Measurements from ENCODE around the gene DIS3L2. TPM values are rescaled to one million over a fixed set of nuclear protein-coding genes. Genes with fewer than 3 reads are reported as not detected.

The DIS3L2 gene
- total and polyA plus RNA-seq, 10 donors: 9.1 to 59.8 (median 35.4) TPM

DNA sequence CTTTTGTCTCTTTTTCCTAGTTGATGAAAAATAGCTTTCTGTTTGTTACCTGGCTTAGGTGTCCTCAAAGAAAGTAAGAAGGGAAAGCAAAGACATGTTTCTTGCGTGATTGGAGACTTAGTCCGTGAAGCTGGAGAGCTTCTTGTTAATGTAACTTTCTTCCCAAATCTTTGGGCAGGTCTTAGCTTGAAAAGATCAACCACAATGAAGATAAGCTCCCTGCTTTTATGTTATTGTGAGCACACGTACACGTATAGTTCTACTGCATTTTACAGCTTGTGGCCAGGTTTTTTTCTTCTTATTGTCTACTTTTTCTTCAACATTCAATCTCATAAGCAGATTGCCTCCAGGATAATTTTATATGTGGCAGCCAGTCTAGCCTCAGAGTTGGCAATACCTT, 99.8 kb downstream of the DIS3L2 start:
- H3K4me1 ChIP-seq: no peaks in the 10 kb centered on the region
- no peaks in the 10 kb centered on the region for H3K36me3 ChIP-seq
- H3K27ac ChIP-seq: no peak overlapping the region
- TF ChIP-seq POLR2AphosphoS5 (IDR thresholded peaks at IDR 0.05) (no peak), POLR2A (IDR thresholded peaks at IDR 0.05) (no peak)
- TF ChIP-seq, protein P1, sequence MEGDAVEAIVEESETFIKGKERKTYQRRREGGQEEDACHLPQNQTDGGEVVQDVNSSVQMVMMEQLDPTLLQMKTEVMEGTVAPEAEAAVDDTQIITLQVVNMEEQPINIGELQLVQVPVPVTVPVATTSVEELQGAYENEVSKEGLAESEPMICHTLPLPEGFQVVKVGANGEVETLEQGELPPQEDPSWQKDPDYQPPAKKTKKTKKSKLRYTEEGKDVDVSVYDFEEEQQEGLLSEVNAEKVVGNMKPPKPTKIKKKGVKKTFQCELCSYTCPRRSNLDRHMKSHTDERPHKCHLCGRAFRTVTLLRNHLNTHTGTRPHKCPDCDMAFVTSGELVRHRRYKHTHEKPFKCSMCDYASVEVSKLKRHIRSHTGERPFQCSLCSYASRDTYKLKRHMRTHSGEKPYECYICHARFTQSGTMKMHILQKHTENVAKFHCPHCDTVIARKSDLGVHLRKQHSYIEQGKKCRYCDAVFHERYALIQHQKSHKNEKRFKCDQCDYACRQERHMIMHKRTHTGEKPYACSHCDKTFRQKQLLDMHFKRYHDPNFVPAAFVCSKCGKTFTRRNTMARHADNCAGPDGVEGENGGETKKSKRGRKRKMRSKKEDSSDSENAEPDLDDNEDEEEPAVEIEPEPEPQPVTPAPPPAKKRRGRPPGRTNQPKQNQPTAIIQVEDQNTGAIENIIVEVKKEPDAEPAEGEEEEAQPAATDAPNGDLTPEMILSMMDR (IDR thresholded peaks at IDR 0.05 in 8 of 11, conservative IDR thresholded peaks at IDR 0.05 in 3 of 11): no peak
- H3K4me3 ChIP-seq: no peak overlapping the region
- peaks cover 0 to 10% (median 3%) of the 10 kb centered on the region in 8 donors for H3K9me3 ChIP-seq
- no peaks in the 10 kb centered on the region for H3K27me3 ChIP-seq (replicated peaks in 1 of 7)
- WGBS, 5 donors: 90 to 94% (median 91%) methylated on average over 4 of the region's 4 CpGs
- DNase-seq: no peak
- intact Hi-C loops (cut with DNase I; ENCODE audit: low total_unique reads): no loop called here

DNA sequence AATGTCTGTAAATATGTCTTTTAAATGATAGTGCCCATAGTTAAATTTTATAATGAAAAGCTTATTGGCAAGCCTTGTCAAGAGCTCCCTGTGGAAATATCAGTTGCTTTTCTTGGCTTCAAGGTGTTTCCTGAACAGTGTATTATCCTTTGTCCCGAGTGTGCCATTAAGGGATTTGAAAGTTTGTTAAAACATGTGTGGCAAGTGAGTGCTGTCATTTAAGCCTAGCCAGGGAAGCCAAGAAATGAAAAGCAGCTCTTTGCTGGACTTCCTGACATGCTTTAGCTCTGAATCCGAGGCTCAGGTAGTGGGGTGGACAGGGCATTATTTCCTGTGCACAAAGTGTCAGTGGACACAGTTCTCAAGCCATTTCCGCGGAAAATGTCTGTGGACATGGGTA, 111.5 kb downstream of the DIS3L2 start:
- WGBS, 5 donors: 53 to 70% (median 67%) methylated on average over 4 of the region's 4 CpGs
- intact Hi-C loops (cut with DNase I; ENCODE audit: low total_unique reads): no loop called here

DNA sequence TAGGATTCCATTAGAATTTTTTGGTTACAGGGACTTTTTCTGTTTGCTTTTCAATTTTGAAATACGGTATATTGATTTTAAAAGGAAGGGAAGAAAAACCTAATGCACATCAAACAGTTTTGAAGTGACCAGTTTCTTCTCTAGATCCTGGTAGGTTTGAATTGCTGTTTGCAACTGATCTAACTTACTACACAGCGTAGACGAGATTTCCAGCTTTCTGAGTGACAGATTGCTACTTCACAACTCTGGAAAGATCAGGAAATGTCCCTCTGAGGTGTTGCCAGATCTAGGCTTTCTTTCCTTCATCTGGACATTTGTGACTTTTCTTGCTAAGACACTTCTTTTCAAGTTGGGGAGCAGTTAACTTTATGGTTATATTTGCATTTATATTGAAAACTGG, 112.2 kb downstream of the DIS3L2 start:
- H3K4me1 ChIP-seq: peaks cover 0 to 32% (median 4%) of the 10 kb centered on the region in 6 donors
- intact Hi-C loops (cut with DNase I; ENCODE audit: low total_unique reads): no loop called here
- no peak for TF ChIP-seq POLR2AphosphoS5 (IDR thresholded peaks at IDR 0.05)
- no peak for DNase-seq
- 86 to 92% (median 90%) methylated on average over 3 of the region's 3 CpGs for WGBS, 5 donors
- no peaks in the 10 kb centered on the region for H3K9me3 ChIP-seq
- H3K27ac ChIP-seq: no peak overlapping the region
- no peaks in the 10 kb centered on the region for H3K36me3 ChIP-seq
- no peak overlapping the region for H3K4me3 ChIP-seq
- H3K27me3 ChIP-seq (replicated peaks in 1 of 7): no peaks in the 10 kb centered on the region

More for the DNA sequence above, 111.5 kb downstream of the DIS3L2 start:
- H3K27ac ChIP-seq: no peak overlapping the region
- DNase-seq: no peak
- H3K9me3 ChIP-seq: no peaks in the 10 kb centered on the region
- H3K27me3 ChIP-seq (replicated peaks in 1 of 7): no peaks in the 10 kb centered on the region
- TF ChIP-seq POLR2A (IDR thresholded peaks at IDR 0.05) (no peak), POLR2AphosphoS5 (IDR thresholded peaks at IDR 0.05) (no peak)
- TF ChIP-seq, protein P1 (IDR thresholded peaks at IDR 0.05 in 8 of 11, conservative IDR thresholded peaks at IDR 0.05 in 3 of 11): no peak
- peaks cover 0 to 32% (median 4%) of the 10 kb centered on the region in 6 donors for H3K4me1 ChIP-seq
- no peak overlapping the region for H3K4me3 ChIP-seq
- H3K36me3 ChIP-seq: no peaks in the 10 kb centered on the region

DNA sequence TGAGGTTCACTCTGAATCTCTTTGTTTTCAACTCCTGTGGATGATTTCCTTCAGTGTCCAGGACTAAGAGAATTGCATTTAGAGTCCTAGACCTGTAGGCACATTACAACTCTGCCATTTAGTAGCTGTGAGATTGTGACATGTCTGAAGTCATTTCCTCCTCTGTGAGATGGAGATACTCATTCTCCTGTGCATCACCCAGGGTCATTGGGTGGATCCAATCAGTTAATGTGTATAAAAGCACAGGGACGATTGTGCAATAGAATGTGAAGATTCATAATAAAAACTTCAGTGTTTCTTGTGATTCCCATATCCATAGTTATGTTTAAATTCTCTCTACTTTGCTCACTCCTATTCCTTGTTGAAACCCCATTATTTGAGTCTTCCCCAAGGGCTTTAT, 113.6 kb downstream of the DIS3L2 start:
- Histone ChIP-seq H3K9me3 (no peaks in the 10 kb centered on the region), H3K27me3 (replicated peaks in 1 of 7) (no peaks in the 10 kb centered on the region), H3K4me3 (no peak overlapping the region), H3K36me3 (no peaks in the 10 kb centered on the region), H3K4me1 (peaks cover 0 to 32% (median 4%) of the 10 kb centered on the region in 6 donors), H3K27ac (no peak overlapping the region)
- 63 to 86% (median 79%) methylated on average over 1 of the region's 1 CpG for WGBS, 5 donors
- DNase-seq: no peak
- TF ChIP-seq, protein P1 (IDR thresholded peaks at IDR 0.05 in 8 of 11, conservative IDR thresholded peaks at IDR 0.05 in 3 of 11): no peak
- TF ChIP-seq POLR2AphosphoS5 (IDR thresholded peaks at IDR 0.05) (no peak), POLR2A (IDR thresholded peaks at IDR 0.05) (no peak)
- intact Hi-C loops (cut with DNase I; ENCODE audit: low total_unique reads): no loop called here

DNA sequence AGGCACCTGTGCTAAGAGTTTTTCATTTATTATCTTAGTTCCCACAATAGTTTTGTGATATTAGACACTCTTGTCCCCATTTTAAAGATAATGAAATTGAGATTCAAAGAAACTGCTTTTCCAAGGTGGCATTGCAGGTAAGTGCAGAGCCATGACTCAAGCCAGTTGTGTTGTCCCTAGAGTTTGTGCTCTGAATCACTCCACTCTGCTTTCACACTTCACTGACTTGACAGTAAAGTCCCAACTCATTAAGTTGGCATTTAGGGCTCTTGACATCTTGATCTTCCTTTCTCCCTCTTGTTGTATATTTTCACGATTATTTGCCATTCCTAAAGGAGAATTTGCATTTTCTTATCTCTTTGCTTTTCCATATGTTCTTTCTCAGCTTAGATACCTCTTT, 114.3 kb downstream of the DIS3L2 start:
- TF ChIP-seq POLR2AphosphoS5 (IDR thresholded peaks at IDR 0.05): no peak
- TF ChIP-seq POLR2A (IDR thresholded peaks at IDR 0.05): no peak
- TF ChIP-seq, protein P1 (IDR thresholded peaks at IDR 0.05 in 8 of 11, conservative IDR thresholded peaks at IDR 0.05 in 3 of 11): no peak
- intact Hi-C loops (cut with DNase I; ENCODE audit: low total_unique reads): no loop called here
- Histone ChIP-seq H3K9me3 (no peaks in the 10 kb centered on the region), H3K27ac (no peak overlapping the region), H3K4me1 (peaks cover 0 to 32% (median 4%) of the 10 kb centered on the region in 6 donors), H3K36me3 (no peaks in the 10 kb centered on the region), H3K4me3 (no peak overlapping the region), H3K27me3 (replicated peaks in 1 of 7) (no peaks in the 10 kb centered on the region)
- WGBS, 5 donors: 92 to 100% (median 94%) methylated on average over 1 of the region's 1 CpG
- no peak for DNase-seq
